Osteoblast (primary cell): ENCODE results near the gene RIN3. TPM values are rescaled to one million over a fixed set of nuclear protein-coding genes. Genes with fewer than 3 reads are reported as not detected.

ENCODE experiments used
- DNase-seq: peaks from one replicate; pipeline ENCODE4 v3.0.0; 2011; ENCODE audit warnings: low spot score, mixed read lengths; ENCODE audit not compliant: insufficient read length; ENCODE audit errors: missing footprints
- H2AFZ ChIP-seq: 2 replicates; pipeline ENCODE4 v1.6.0; 2011; ENCODE audit warnings: mild to moderate bottlenecking, low read length
- H3K27ac ChIP-seq: 2 replicates; pipeline ENCODE4 v1.5.1; 2011; ENCODE audit warnings: mild to moderate bottlenecking, low read depth, low read length, moderate library complexity
- H3K27me3 ChIP-seq: 2 replicates; pipeline ENCODE4 v1.6.0; 2012; ENCODE audit warnings: mild to moderate bottlenecking, control low read depth, inconsistent platforms, low read length, moderate library complexity; ENCODE audit not compliant: insufficient read depth
- H3K36me3 ChIP-seq: 2 replicates; pipeline ENCODE4 v1.5.1; 2011; ENCODE audit warnings: mild to moderate bottlenecking, low read length, control low read depth, moderate library complexity; ENCODE audit not compliant: insufficient read depth
- H3K4me1 ChIP-seq: 2 replicates; pipeline ENCODE4 v1.5.1; 2011; ENCODE audit warnings: mild to moderate bottlenecking, low read length, control low read depth, moderate library complexity; ENCODE audit not compliant: insufficient read depth
- H3K4me2 ChIP-seq: 2 replicates; pipeline ENCODE4 v1.6.0; 2011; ENCODE audit warnings: mild to moderate bottlenecking, low read length; ENCODE audit not compliant: insufficient read depth
- H3K4me3 ChIP-seq: fragments of 200-600 bp; sonication (generic); 3 replicates; pipeline ENCODE4 v1.5.1; 2012; ENCODE audit warnings: mild to moderate bottlenecking, low read length, inconsistent platforms; ENCODE audit not compliant: insufficient read depth
- H3K79me2 ChIP-seq: 2 replicates; pipeline ENCODE4 v1.6.0; 2012; ENCODE audit warnings: mild to moderate bottlenecking, low read length, control low read depth, inconsistent platforms; ENCODE audit not compliant: insufficient read depth
- H3K9me3 ChIP-seq: 2 replicates; pipeline ENCODE4 v1.5.1; 2011; ENCODE audit warnings: low read depth, low read length, control low read depth
- H4K20me1 ChIP-seq: 2 replicates; pipeline ENCODE4 v1.6.0; 2012; ENCODE audit warnings: mild to moderate bottlenecking, low read length, control low read depth; ENCODE audit not compliant: insufficient read depth
- total RNA-seq: library from RNA; depleted of rRNA; stranded (reverse); fragments of >200 nt; gene quantifications from 2 replicates; pipeline ENCODE4 v1.2.3, GENCODE V29; 2012
- TF ChIP-seq, protein P1 (sequence below): IDR thresholded peaks from 2 replicates; pipeline ENCODE4 v1.5.1; 2011; ENCODE audit warnings: mild to moderate bottlenecking, low read depth, low read length, moderate library complexity; ENCODE audit errors: extremely low read depth

RIN3 gene
- total RNA-seq, 1 donor = 7.6 TPM

DNA sequence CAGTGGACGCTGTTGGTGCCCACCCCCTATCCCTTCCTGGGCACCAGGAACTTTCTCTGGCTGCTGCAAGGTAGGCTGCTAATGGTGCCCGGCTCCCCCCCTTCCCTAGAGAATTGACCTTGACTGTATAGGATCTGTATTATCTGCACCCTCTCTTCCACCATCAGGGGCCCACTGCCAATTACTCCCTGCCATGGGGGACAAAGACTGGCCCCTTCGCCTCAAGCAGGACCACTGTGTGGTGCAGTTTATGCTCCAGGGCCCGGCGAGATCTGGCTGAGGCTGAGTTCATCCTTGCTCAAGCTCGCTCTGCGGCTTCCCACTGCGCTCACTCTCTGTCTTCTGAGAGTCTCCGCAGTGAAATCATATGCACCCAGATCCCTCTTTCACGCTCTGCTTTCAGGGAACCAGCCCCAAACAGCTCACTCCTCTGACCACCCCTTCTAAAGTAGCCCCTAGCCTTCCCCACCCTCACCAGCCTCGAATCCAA is 139.6 kb downstream of the RIN3 start:
- H2AFZ ChIP-seq = no peak overlapping the region
- DNase-seq = no peak
- no peak overlapping the region for H3K4me2 ChIP-seq
- no peak overlapping the region for H3K4me3 ChIP-seq
- peaks cover 23% of the 10 kb centered on the region for H3K4me1 ChIP-seq
- TF ChIP-seq, protein P1, sequence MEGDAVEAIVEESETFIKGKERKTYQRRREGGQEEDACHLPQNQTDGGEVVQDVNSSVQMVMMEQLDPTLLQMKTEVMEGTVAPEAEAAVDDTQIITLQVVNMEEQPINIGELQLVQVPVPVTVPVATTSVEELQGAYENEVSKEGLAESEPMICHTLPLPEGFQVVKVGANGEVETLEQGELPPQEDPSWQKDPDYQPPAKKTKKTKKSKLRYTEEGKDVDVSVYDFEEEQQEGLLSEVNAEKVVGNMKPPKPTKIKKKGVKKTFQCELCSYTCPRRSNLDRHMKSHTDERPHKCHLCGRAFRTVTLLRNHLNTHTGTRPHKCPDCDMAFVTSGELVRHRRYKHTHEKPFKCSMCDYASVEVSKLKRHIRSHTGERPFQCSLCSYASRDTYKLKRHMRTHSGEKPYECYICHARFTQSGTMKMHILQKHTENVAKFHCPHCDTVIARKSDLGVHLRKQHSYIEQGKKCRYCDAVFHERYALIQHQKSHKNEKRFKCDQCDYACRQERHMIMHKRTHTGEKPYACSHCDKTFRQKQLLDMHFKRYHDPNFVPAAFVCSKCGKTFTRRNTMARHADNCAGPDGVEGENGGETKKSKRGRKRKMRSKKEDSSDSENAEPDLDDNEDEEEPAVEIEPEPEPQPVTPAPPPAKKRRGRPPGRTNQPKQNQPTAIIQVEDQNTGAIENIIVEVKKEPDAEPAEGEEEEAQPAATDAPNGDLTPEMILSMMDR = no peak
- H4K20me1 ChIP-seq = no peaks in the 10 kb centered on the region
- H3K36me3 ChIP-seq = no peaks in the 10 kb centered on the region
- no peaks in the 10 kb centered on the region for H3K27me3 ChIP-seq
- H3K79me2 ChIP-seq = no peaks in the 10 kb centered on the region
- H3K9me3 ChIP-seq = no peaks in the 10 kb centered on the region
- no peak overlapping the region for H3K27ac ChIP-seq

DNA sequence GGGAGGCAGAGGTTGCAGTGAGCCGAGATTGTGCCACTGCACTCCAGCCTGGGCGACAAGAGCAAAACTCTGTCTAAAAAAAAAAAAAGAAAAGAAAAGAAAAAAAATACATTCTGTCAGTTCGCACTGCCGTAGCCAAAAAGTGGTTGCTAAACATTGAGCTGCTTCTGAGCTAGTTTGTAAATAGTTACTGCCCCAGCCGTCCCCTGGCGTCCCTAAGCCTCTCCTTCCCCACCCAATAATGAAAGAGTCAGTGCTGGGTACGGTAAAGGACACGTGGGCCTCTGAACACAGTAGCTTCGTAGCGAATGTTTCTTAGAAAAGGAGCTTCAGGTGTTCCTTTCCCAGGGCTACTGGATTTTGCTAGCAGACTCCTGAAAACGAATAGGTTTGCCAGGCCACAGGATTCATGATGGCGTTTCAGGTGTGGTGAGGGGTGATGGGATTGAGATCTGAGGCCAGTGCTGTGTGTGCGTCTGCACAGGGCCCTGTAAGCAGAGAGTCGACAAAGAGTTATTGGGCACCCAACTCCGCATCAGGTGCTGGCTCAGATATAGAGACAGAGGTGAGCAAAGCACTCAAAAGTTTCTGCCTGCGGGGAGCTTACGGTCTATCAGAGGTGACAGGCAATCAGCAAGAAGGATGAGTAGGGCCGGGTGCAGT is 140.8 kb downstream of the RIN3 start:
- H2AFZ ChIP-seq = no peak overlapping the region
- no peak overlapping the region for H3K4me2 ChIP-seq
- peaks cover 11% of the 10 kb centered on the region for H3K4me1 ChIP-seq
- peaks cover 5% of the 10 kb centered on the region for H3K36me3 ChIP-seq
- H3K9me3 ChIP-seq = no peaks in the 10 kb centered on the region
- DNase-seq = no peak
- H3K4me3 ChIP-seq = no peak overlapping the region
- H3K27ac ChIP-seq = no peak overlapping the region
- H3K27me3 ChIP-seq = no peaks in the 10 kb centered on the region
- no peaks in the 10 kb centered on the region for H3K79me2 ChIP-seq
- H4K20me1 ChIP-seq = no peaks in the 10 kb centered on the region
- TF ChIP-seq, protein P1 = no peak

DNA sequence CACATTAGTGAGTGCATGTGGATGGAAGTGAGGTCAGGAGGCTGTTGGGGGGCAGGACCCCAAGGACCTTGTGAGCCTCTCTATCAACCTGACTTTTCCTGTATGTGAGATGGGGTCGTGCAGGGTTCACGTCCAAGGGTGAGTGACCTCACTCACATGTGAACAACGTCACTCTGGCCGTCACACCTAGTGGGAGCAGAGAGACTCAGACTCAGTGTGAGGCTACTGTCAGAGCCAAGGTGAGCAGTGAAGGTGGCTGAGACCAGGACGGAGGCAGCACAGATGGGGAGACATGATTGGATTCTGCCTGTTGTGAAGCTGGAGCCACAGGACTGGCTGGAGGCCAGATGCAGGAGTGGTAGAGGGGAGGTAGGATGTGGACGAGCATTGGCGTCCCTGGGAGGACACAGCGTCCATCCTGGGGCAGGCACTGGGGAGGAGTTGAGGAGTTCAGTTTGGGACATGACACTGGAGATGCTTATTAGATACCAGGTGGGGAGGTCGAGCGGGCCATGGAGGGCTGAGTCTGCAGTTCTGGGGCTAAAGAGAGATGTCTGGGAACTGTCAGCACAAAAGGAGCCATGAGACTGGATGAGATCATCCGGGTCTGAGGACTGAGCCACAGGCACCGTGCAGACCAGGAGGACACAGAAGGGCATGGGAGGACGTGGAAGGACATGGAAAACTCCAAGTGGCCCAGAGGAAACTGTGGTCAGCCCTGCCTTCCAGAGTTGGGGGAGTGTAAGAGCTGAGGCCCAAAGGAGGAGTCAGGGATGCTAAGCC is 142.0 kb downstream of the RIN3 start:
- Histone ChIP-seq H4K20me1 (no peaks in the 10 kb centered on the region), H3K4me1 (no peaks in the 10 kb centered on the region), H3K4me2 (no peak overlapping the region), H3K4me3 (no peak overlapping the region), H3K79me2 (no peaks in the 10 kb centered on the region), H3K27ac (no peak overlapping the region), H3K9me3 (no peaks in the 10 kb centered on the region), H3K27me3 (no peaks in the 10 kb centered on the region), H2AFZ (no peak overlapping the region), H3K36me3 (peaks cover 10% of the 10 kb centered on the region)
- DNase-seq = no peak
- TF ChIP-seq, protein P1 = no peak
